H1 (cell line): ENCODE data around the gene CFD. TPM values are rescaled to one million over a fixed set of nuclear protein-coding genes. Genes with fewer than 3 reads are reported as not detected.

Source experiments
- CTCF ChIA-PET: fragments of 300-600 bp; sonication (Branson Sonifier 250); formaldehyde crosslinking; loops from one replicate; lab custom pipeline; 2021; ENCODE audit not compliant: partially characterized antibody; lab: Charles Lee
- POLR2A ChIA-PET: fragments of 300-600 bp; sonication (Branson Sonifier 250); formaldehyde crosslinking; loops from one replicate; lab custom pipeline; 2021; ENCODE audit warnings: inconsistent platforms; ENCODE audit not compliant: partially characterized antibody; lab: Charles Lee
- DNase-seq, 2 experiments: peaks; one replicate each; pipeline versions ENCODE4 v3.0.0 to v3.0.0-alpha.2; 2010 to 2022; ENCODE audit warnings: low spot score in 2 of 2, low read depth in 1 of 2, mixed read lengths in 1 of 2
- FAIRE-seq: peaks from 2 replicates; lab custom pipeline; 2011; peaks lifted over from hg19 to GRCh38; lab: Jason Lieb, UNC
- H2AFZ ChIP-seq: 2 replicates; pipeline ENCODE4 v1.8.1; 2012; ENCODE audit warnings: low read length, inconsistent platforms
- H2AK5ac ChIP-seq: 2 replicates; pipeline ENCODE4 v1.6.1; 2013; ENCODE audit warnings: low read depth, low read length
- H2BK120ac ChIP-seq: replicated peaks from 2 replicates; pipeline ENCODE3; 2013; ENCODE audit warnings: low read depth, low read length, inconsistent platforms
- H2BK12ac ChIP-seq: 2 replicates; pipeline ENCODE4 v1.6.1; 2013; ENCODE audit warnings: low read depth, low read length
- H2BK15ac ChIP-seq: 2 replicates; pipeline ENCODE4 v1.6.1; 2013; ENCODE audit warnings: low read length
- H2BK20ac ChIP-seq: 2 replicates; pipeline ENCODE4 v1.6.1; 2013; ENCODE audit warnings: low read length
- H2BK5ac ChIP-seq: 2 replicates; pipeline ENCODE4 v1.6.1; 2013; ENCODE audit warnings: low read depth, low read length
- H3K14ac ChIP-seq: 2 replicates; pipeline ENCODE4 v1.6.1; 2013; ENCODE audit warnings: inconsistent platforms; ENCODE audit not compliant: insufficient read length
- H3K18ac ChIP-seq: 2 replicates; pipeline ENCODE4 v1.6.1; 2013; ENCODE audit warnings: low read length; ENCODE audit errors: extremely low read depth
- H3K23ac ChIP-seq: 2 replicates; pipeline ENCODE4 v1.6.1; 2013; ENCODE audit warnings: inconsistent platforms; ENCODE audit not compliant: insufficient read length
- H3K23me2 ChIP-seq: 2 replicates; pipeline ENCODE4 v1.6.1; 2013; ENCODE audit warnings: low read depth, low read length
- H3K27ac ChIP-seq: 2 replicates; pipeline ENCODE4 v1.6.1; 2011; ENCODE audit warnings: low read depth, low read length, inconsistent platforms
- H3K27me3 ChIP-seq, 4 experiments: replicated peaks in 1 of 4; 1 replicate in 1 of 4; 2 replicates in 3 of 4; pipeline versions ENCODE4 v1.6.1 to v1.8.1; 2011 to 2013; ENCODE audit warnings: low read length in 3 of 4, mild to moderate bottlenecking in 3 of 4, inconsistent platforms in 2 of 4, mixed read lengths in 2 of 4, moderate library complexity in 1 of 4; ENCODE audit not compliant: control insufficient read depth in 3 of 4, insufficient read depth in 3 of 4; ENCODE audit errors: extremely low read depth in 1 of 4
- H3K36me3 ChIP-seq, 4 experiments: 2 replicates each; pipeline versions ENCODE4 v1.6.1 to v1.8.1; 2011 to 2013; ENCODE audit warnings: mild to moderate bottlenecking in 4 of 4, low read length in 3 of 4, moderate library complexity in 2 of 4, control low read depth in 1 of 4, inconsistent platforms in 1 of 4; ENCODE audit not compliant: insufficient read depth in 4 of 4, control insufficient read depth in 2 of 4
- H3K4ac ChIP-seq: replicated peaks from 2 replicates; pipeline ENCODE3; 2013; ENCODE audit warnings: low read length, low read depth, mixed read lengths, inconsistent platforms; ENCODE audit not compliant: insufficient read length
- H3K4me1 ChIP-seq, 4 experiments: replicated peaks in 1 of 4; 1 replicate in 1 of 4; 2 replicates in 3 of 4; pipeline versions ENCODE4 v1.6.1 to v1.8.1; 2011 to 2013; ENCODE audit warnings: low read length in 3 of 4, inconsistent platforms in 2 of 4, mixed read lengths in 1 of 4; ENCODE audit not compliant: insufficient read depth in 4 of 4, control insufficient read depth in 3 of 4
- H3K4me2 ChIP-seq, 2 experiments: 2 replicates each; pipeline versions ENCODE4 v1.6.1 to v1.8.1; 2011 to 2013; ENCODE audit warnings: low read depth in 2 of 2, low read length in 2 of 2, control low read depth in 1 of 2, inconsistent platforms in 1 of 2, mild to moderate bottlenecking in 1 of 2; ENCODE audit not compliant: insufficient read depth in 1 of 2
- H3K4me3 ChIP-seq, 4 experiments: fragments of 200-600, 300-600 bp in 1 of 4; sonication (generic), shearing (Covaris generic), sonication (Bioruptor Twin) in 1 of 4; 2 replicates each; pipeline versions ENCODE4 v1.5.1 to v1.8.1; 2011 to 2016; ENCODE audit warnings: low read length in 4 of 4, low read depth in 3 of 4, control low read depth in 2 of 4, inconsistent platforms in 2 of 4, mild to moderate bottlenecking in 2 of 4, mixed read lengths in 1 of 4, moderate library complexity in 1 of 4; ENCODE audit not compliant: insufficient read depth in 2 of 4; ENCODE audit errors: extremely low read depth in 1 of 4
- H3K56ac ChIP-seq: replicated peaks from 2 replicates; pipeline ENCODE3; 2013; ENCODE audit warnings: low read depth, mild to moderate bottlenecking, mixed read lengths, low read length, inconsistent platforms; ENCODE audit not compliant: insufficient read length
- H3K79me1 ChIP-seq: 2 replicates; pipeline ENCODE4 v1.6.1; 2013; ENCODE audit warnings: low read depth, low read length, control low read depth
- H3K79me2 ChIP-seq, 2 experiments: 2 replicates each; pipeline versions ENCODE4 v1.6.1 to v1.8.1; 2012 to 2013; ENCODE audit warnings: low read length in 2 of 2, mild to moderate bottlenecking in 2 of 2, inconsistent platforms in 1 of 2; ENCODE audit not compliant: insufficient read depth in 2 of 2, control insufficient read depth in 1 of 2
- H3K9ac ChIP-seq, 4 experiments: replicated peaks in 1 of 4; 1 replicate in 1 of 4; 2 replicates in 3 of 4; pipeline versions ENCODE4 v1.6.1 to v1.8.1; 2011 to 2013; ENCODE audit warnings: low read depth in 3 of 4, low read length in 3 of 4, control low read depth in 2 of 4, mild to moderate bottlenecking in 2 of 4, moderate library complexity in 2 of 4, inconsistent platforms in 1 of 4; ENCODE audit errors: extremely low read depth in 1 of 4
- H3K9me3 ChIP-seq, 2 experiments: 2 replicates each; pipeline versions ENCODE4 v1.6.1 to v1.8.1; 2012 to 2013; ENCODE audit warnings: mild to moderate bottlenecking in 2 of 2, moderate library complexity in 2 of 2, control low read depth in 1 of 2, inconsistent platforms in 1 of 2, low read depth in 1 of 2, low read length in 1 of 2, mixed read lengths in 1 of 2; ENCODE audit not compliant: insufficient read depth in 2 of 2
- H4K20me1 ChIP-seq, 2 experiments: replicated peaks in 1 of 2; 2 replicates each; pipeline versions ENCODE3 to v1.8.1; 2011 to 2013; ENCODE audit warnings: inconsistent platforms in 2 of 2, low read length in 2 of 2, mild to moderate bottlenecking in 1 of 2; ENCODE audit not compliant: insufficient read depth in 2 of 2, control insufficient read depth in 1 of 2
- H4K5ac ChIP-seq: 2 replicates; pipeline ENCODE4 v1.6.1; 2013; ENCODE audit warnings: low read length, low read depth, mixed read lengths, inconsistent platforms; ENCODE audit not compliant: insufficient read length
- H4K8ac ChIP-seq: 2 replicates; pipeline ENCODE4 v1.8.0; 2013; ENCODE audit warnings: mild to moderate bottlenecking, moderate library complexity, low read length, inconsistent platforms; ENCODE audit not compliant: insufficient read depth; ENCODE audit errors: extremely low read depth
- H4K91ac ChIP-seq: replicated peaks from 2 replicates; pipeline ENCODE3; 2013; ENCODE audit warnings: low read length, mixed read lengths, inconsistent platforms; ENCODE audit not compliant: insufficient read length
- ASH2L ChIP-seq: fragments of 200-600, 300-600 bp; sonication (generic); IDR thresholded peaks from one replicate; pipeline ENCODE4 v1.7.1; 2017; ENCODE audit warnings: low read length
- CEBPB ChIP-seq: IDR thresholded peaks from 2 replicates; pipeline ENCODE4 v1.6.1; 2012; ENCODE audit warnings: low read depth, low read length
- CHD1 ChIP-seq: IDR thresholded peaks from 2 replicates; pipeline ENCODE4 v1.6.1; 2012; ENCODE audit warnings: low read depth, low read length, improper control_type of control experiment
- EGR1 ChIP-seq: IDR thresholded peaks from 2 replicates; pipeline ENCODE4 v1.6.1; 2011; ENCODE audit warnings: low read depth, low read length, borderline replicate concordance
- GTF2F1 ChIP-seq: IDR thresholded peaks from 2 replicates; pipeline ENCODE4 v1.6.1; 2012; ENCODE audit warnings: low read depth, low read length, improper control_type of control experiment, borderline replicate concordance
- MAX ChIP-seq: IDR thresholded peaks from 2 replicates; pipeline ENCODE4 v1.6.1; 2012; ENCODE audit warnings: inconsistent platforms
- POLR2AphosphoS5 ChIP-seq: IDR thresholded peaks from 2 replicates; pipeline ENCODE4 v1.6.1; 2011; ENCODE audit warnings: low read depth, low read length
- RNF2 ChIP-seq: fragments of 200-900, 300-1000 bp; sonication (generic); IDR thresholded peaks from 2 replicates; pipeline ENCODE4 v1.7.1; 2016; ENCODE audit warnings: borderline replicate concordance, low read depth, mild to moderate bottlenecking, antibody characterized with exemption, low read length; ENCODE audit not compliant: poor library complexity, severe bottlenecking; ENCODE audit errors: missing control alignments
- SP4 ChIP-seq: IDR thresholded peaks from 2 replicates; pipeline ENCODE4 v1.6.1; 2012; ENCODE audit warnings: low read length, inconsistent platforms
- TAF7 ChIP-seq: optimal IDR thresholded peaks from 2 replicates; pipeline ENCODE3; 2011; ENCODE audit warnings: low read depth, mild to moderate bottlenecking, inconsistent platforms, low read length, moderate library complexity, borderline replicate concordance
- ZNF274 ChIP-seq: IDR thresholded peaks from 2 replicates; pipeline ENCODE4 v1.7.0; 2012; ENCODE audit warnings: low read length, borderline replicate concordance; ENCODE audit errors: extremely low read depth
- WGBS, 2 experiments: shearing (Covaris generic) in 1 of 2; methylation state at CpG; one replicate each; pipeline versions ENCODE4 v1.1.6 to v1.1.7; 2013 to 2015; ENCODE audit warnings: low lambda C conversion rate in 2 of 2, mixed read lengths in 2 of 2, inconsistent platforms in 1 of 2, low coverage in 1 of 2, missing lambda C conversion rate in 1 of 2; ENCODE audit not compliant: insufficient replicate concordance in 2 of 2, insufficient coverage in 1 of 2, insufficient read length in 1 of 2; ENCODE audit errors: extremely low coverage in 1 of 2, missing lambda C conversion rate in 1 of 2; 5-methylcytosine and 5-hydroxymethylcytosine counted together
- polyA plus RNA-seq, 7 experiments: library from polyadenylated mRNA; depleted of rRNA in 3 of 7; stranded (reverse) in 5 of 7; unstranded in 2 of 7; fragments of >200 nt in 5 of 7; fragments of 200-250 nt in 2 of 7; gene quantifications; 1 replicate in 5 of 7; 2 replicates in 1 of 7; 4 replicates in 1 of 7; pipeline versions ENCODE4 v1.2.1 to v1.2.3, GENCODE V29; 2011 to 2013; ENCODE audit warnings: missing spikeins in 2 of 7, mixed read lengths in 2 of 7
- total RNA-seq: library from RNA; stranded (reverse); fragmentation: NEBNext Ultra II Directional; extraction: Animal tissue kit (Norgen Biotek cat#: 25700); gene quantifications from 2 replicates; pipeline ENCODE4 v1.2.1, GENCODE V29; 2021
- TF ChIP-seq, protein P1 (sequence below): IDR thresholded peaks from 2 replicates; pipeline ENCODE4 v1.6.1; 2012; ENCODE audit warnings: inconsistent platforms

Gene CFD
- total and polyA plus RNA-seq, 2 of the 8 experiments (the other 6 are each of a cell fraction or from before 2014, with no cell fraction given): 1.7 to 2.8 TPM

DNA sequence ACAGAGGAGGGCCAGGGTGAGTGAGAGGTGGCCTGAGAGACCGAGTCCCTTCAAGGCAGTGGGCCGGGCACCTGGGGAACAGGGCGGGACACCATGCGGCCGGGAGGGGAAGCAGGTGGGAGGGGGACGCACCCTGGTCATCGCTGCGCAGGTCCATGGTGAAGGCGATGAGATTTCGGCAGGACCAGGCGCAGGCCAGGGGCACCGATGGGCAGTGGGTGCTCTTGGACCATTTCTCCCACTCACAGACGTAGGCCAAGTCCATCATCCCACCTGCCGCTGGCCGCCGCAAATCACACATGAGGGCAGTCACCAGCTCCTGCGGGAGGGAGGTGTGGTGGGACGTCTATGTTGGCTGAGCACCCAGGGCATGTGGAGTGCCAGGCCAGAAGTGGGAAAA is 31.4 kb downstream of the CFD start:
- no peak overlapping the region for H2BK12ac ChIP-seq
- no peak overlapping the region for H2AK5ac ChIP-seq
- H3K9me3 ChIP-seq: no peaks in the 10 kb centered on the region
- no peak overlapping the region for H2AFZ ChIP-seq
- H3K4me2 ChIP-seq: no peak overlapping the region
- DNase-seq (no peak), FAIRE-seq (no peak)
- no peak overlapping the region for H2BK20ac ChIP-seq
- no peak overlapping the region for H3K9ac ChIP-seq
- no peak overlapping the region for H3K18ac ChIP-seq
- no peak overlapping the region for H3K4me3 ChIP-seq
- no peaks in the 10 kb centered on the region; a peak in 1 of 4 replicates for H3K79me2 ChIP-seq
- TF ChIP-seq, protein P1, sequence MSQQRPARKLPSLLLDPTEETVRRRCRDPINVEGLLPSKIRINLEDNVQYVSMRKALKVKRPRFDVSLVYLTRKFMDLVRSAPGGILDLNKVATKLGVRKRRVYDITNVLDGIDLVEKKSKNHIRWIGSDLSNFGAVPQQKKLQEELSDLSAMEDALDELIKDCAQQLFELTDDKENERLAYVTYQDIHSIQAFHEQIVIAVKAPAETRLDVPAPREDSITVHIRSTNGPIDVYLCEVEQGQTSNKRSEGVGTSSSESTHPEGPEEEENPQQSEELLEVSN: no peak
- TF ChIP-seq ZNF274: no peak
- no peak for TF ChIP-seq SP4
- no peak for TF ChIP-seq MAX
- TF ChIP-seq RNF2: no peak
- no peak for TF ChIP-seq TAF7
- TF ChIP-seq POLR2AphosphoS5: no peak
- no peak for TF ChIP-seq CHD1
- no peak for TF ChIP-seq CEBPB
- TF ChIP-seq ASH2L: no peak
- TF ChIP-seq GTF2F1: no peak
- no peak for TF ChIP-seq EGR1
- H2BK15ac ChIP-seq: no peak overlapping the region
- H4K8ac ChIP-seq: no peak overlapping the region
- no peak overlapping the region for H2BK5ac ChIP-seq
- peaks cover 0 to 5% (median under 1%) of the 10 kb centered on the region in 4 experiments; a peak in 3 of 7 replicates for H3K4me1 ChIP-seq
- ChIA-PET CTCF (no interaction called here), POLR2A (interaction anchor here (1.0 to 8.8 kb wide), 2 partner anchors 13 to 28 kb away, joined by 3 to 82 read pairs; no protein-coding TSS in a partner anchor)
- H4K20me1 ChIP-seq: peaks cover under 1 to 13% of the 10 kb centered on the region in 2 experiments
- H2BK120ac ChIP-seq: no peak overlapping the region
- WGBS, 2 experiments: 94% methylated on average over 9 of the region's 18 CpGs; no CpG with 5 or more reads in 1 of the 2 experiments
- H3K23me2 ChIP-seq: peaks cover 3% of the 10 kb centered on the region; the same call in 1 of the 2 replicates
- no peak overlapping the region for H3K23ac ChIP-seq
- H3K36me3 ChIP-seq: peaks cover 0 to 13% (median 7%) of the 10 kb centered on the region in 4 experiments; a peak in 3 of 8 replicates
- no peak overlapping the region for H4K5ac ChIP-seq
- no peak overlapping the region for H3K14ac ChIP-seq
- H3K27me3 ChIP-seq: no peaks in the 10 kb centered on the region
- H3K79me1 ChIP-seq: peaks cover 7% of the 10 kb centered on the region
- no peak overlapping the region for H3K56ac ChIP-seq
- H4K91ac ChIP-seq: no peak overlapping the region
- H3K4ac ChIP-seq: no peak overlapping the region
- H3K27ac ChIP-seq: no peak overlapping the region
